Transverse colon (tissue), 4 donors: ENCODE data around the gene PHYHD1. TPM values are rescaled to one million over a fixed set of nuclear protein-coding genes. Genes with fewer than 3 reads are reported as not detected.
A peak's percentile ranks its signal among the peaks of the same experiment; 100 is the strongest.

ENCODE experiments used
- DNase-seq: peaks from one replicate; pipeline ENCODE4 v3.0.0-alpha.2; 2019
- H3K27ac ChIP-seq, 4 donors: fragments of 200-600 bp; sonication (generic); 2 replicates each; pipeline ENCODE4 v1.5.1; 2016 to 2018; ENCODE audit warnings: inconsistent platforms in 4 of 4
- H3K27me3 ChIP-seq: fragments of 200-600 bp; sonication (generic); 2 replicates; pipeline ENCODE4 v1.5.1; 2017; ENCODE audit warnings: inconsistent platforms
- H3K36me3 ChIP-seq, 4 donors: fragments of 200-600 bp; sonication (generic); 2 replicates each; pipeline ENCODE4 v1.5.1; 2017 to 2019; ENCODE audit warnings: inconsistent platforms in 4 of 4
- H3K4me1 ChIP-seq, 4 donors: fragments of 200-600 bp; sonication (generic); 2 replicates each; pipeline ENCODE4 v1.5.1; 2017 to 2020; ENCODE audit warnings: inconsistent platforms in 4 of 4
- H3K4me3 ChIP-seq, 4 donors: fragments of 200-600 bp; sonication (generic); 1 replicate in 1 of 4; 2 replicates in 3 of 4; pipeline versions ENCODE4 v1.5.1 to v1.6.1; 2017 to 2019; ENCODE audit warnings: inconsistent platforms in 4 of 4
- H3K9me3 ChIP-seq, 2 donors: fragments of 200-600 bp; sonication (generic); 2 replicates each; pipeline ENCODE4 v1.5.1; 2017 to 2019; ENCODE audit warnings: inconsistent platforms in 2 of 2
- CTCF ChIP-seq, 5 experiments: fragments of 200-600 bp in 3 of 5; fragments of 450-650 bp in 2 of 5; sonication (generic) in 3 of 5; IDR thresholded peaks; 1 replicate in 2 of 5; 2 replicates in 3 of 5; pipeline ENCODE4 v1.5.1; 2016 to 2017; ENCODE audit warnings: antibody characterized with exemption in 5 of 5, inconsistent platforms in 3 of 5, mild to moderate bottlenecking in 2 of 5, moderate library complexity in 1 of 5
- EP300 ChIP-seq: sonication (generic); formaldehyde crosslinking; IDR thresholded peaks from one replicate; pipeline ENCODE4 v1.6.1; 2017; ENCODE audit warnings: antibody characterized with exemption, low read depth
- POLR2A ChIP-seq: fragments of 450-650 bp; IDR thresholded peaks from one replicate; pipeline ENCODE4 v1.6.1; 2016; ENCODE audit warnings: antibody characterized with exemption, mild to moderate bottlenecking, moderate library complexity
- POLR2AphosphoS5 ChIP-seq, 3 donors: sonication (generic); formaldehyde crosslinking; IDR thresholded peaks; one replicate each; pipeline ENCODE4 v1.6.1; 2016; ENCODE audit warnings: antibody characterized with exemption in 3 of 3
- WGBS, 2 donors: methylation state at CpG; one replicate each; pipeline ENCODE4 v1.1.5; 2018; ENCODE audit warnings: low coverage in 1 of 2; 5-methylcytosine and 5-hydroxymethylcytosine counted together
- in situ Hi-C, 4 donors: fragments of 200-750 bp; cut with MboI; loops; one replicate each; pipeline versions ENCODE4 v1.15.0 to v1.15.1; 2017; ENCODE audit warnings: low sequenced_read_pairs in 3 of 4, low pct_ligation_motif_present in 1 of 4, low pct_unique_long_range_greater_than_20kb in 1 of 4
- intact Hi-C: fragments of 100-400 bp; cut with DNase I; formaldehyde crosslinking; loops from one replicate; pipeline ENCODE4 v1.15.1; 2023; ENCODE audit warnings: low total_unique reads
- total RNA-seq, 4 donors: library from RNA; depleted of rRNA; stranded (reverse); fragments of >200 nt; gene quantifications; one replicate each; pipeline ENCODE4 v1.1.0, GENCODE V29; 2016

The PHYHD1 gene
- total RNA-seq, 4 donors from 2014 or later, result 3.2 to 22.4 (median 5.5) TPM

GRCh38 chr9:128901822-128902221 is 19.0 kb upstream of the PHYHD1 start:
- WGBS, 2 donors, result 76% methylated on average over 5 of the region's 5 CpGs; no CpG with 5 or more reads in 1 of the 2 donors
- in situ Hi-C loops (no loop called here), intact Hi-C loops (no loop called here)
- H3K4me1 ChIP-seq, result peaks cover 21 to 41% (median 22%) of the 10 kb centered on the region in 4 donors
- no peak overlapping the region for H3K4me3 ChIP-seq
- H3K36me3 ChIP-seq, result peaks cover 0 to 6% (median 3%) of the 10 kb centered on the region in 4 donors
- H3K27me3 ChIP-seq, result no peaks in the 10 kb centered on the region
- no peak for DNase-seq
- TF ChIP-seq EP300, result no peak
- no peak for TF ChIP-seq CTCF (IDR thresholded peaks at IDR 0.05)
- TF ChIP-seq POLR2A, result no peak
- no peak for TF ChIP-seq POLR2AphosphoS5 (IDR thresholded peaks at IDR 0.05)
- no peaks in the 10 kb centered on the region for H3K9me3 ChIP-seq
- peak overlapping the region; percentile 65 to 83 (median 73) for H3K27ac ChIP-seq

GRCh38 chr9:128902351-128903078 is 18.3 kb upstream of the PHYHD1 start:
- no peak overlapping the region for H3K4me3 ChIP-seq
- 43 to 47% methylated on average over 4 to 21 of the region's 23 CpGs for WGBS, 2 donors
- no peaks in the 10 kb centered on the region for H3K27me3 ChIP-seq
- H3K36me3 ChIP-seq, result peaks cover 0 to 4% (median 0%) of the 10 kb centered on the region in 4 donors
- intact Hi-C loops, result no loop called here
- peaks cover 21 to 41% (median 22%) of the 10 kb centered on the region in 4 donors for H3K4me1 ChIP-seq
- H3K27ac ChIP-seq, result peak overlapping the region; percentile 65 to 83 (median 73)
- in situ Hi-C loops, result no loop called here
- DNase-seq, result peak; percentile 86
- peak; percentile 42 to 80 (median 71) for TF ChIP-seq POLR2AphosphoS5 (IDR thresholded peaks at IDR 0.05)
- peak; percentile 78 for TF ChIP-seq POLR2A
- no peak for TF ChIP-seq CTCF (IDR thresholded peaks at IDR 0.05)
- no peak for TF ChIP-seq EP300
- no peaks in the 10 kb centered on the region for H3K9me3 ChIP-seq

GRCh38 chr9:128903079-128903461 is 17.7 kb upstream of the PHYHD1 start:
- WGBS, 2 donors, result 80 to 100% methylated on average over 1 to 2 of the region's 2 CpGs
- Histone ChIP-seq H3K27me3 (no peaks in the 10 kb centered on the region), H3K27ac (peak overlapping the region; percentile 65 to 83 (median 73)), H3K9me3 (no peaks in the 10 kb centered on the region), H3K36me3 (peaks cover 0 to 9% (median 1%) of the 10 kb centered on the region in 4 donors), H3K4me1 (peaks cover 21 to 41% (median 22%) of the 10 kb centered on the region in 4 donors), H3K4me3 (no peak overlapping the region)
- in situ Hi-C loops (no loop called here), intact Hi-C loops (no loop called here)
- no peak for TF ChIP-seq POLR2AphosphoS5 (IDR thresholded peaks at IDR 0.05)
- DNase-seq, result no peak

GRCh38 chr9:128903871-128904620 is 16.7 kb upstream of the PHYHD1 start:
- Histone ChIP-seq H3K4me1 (peaks cover 16 to 33% (median 20%) of the 10 kb centered on the region in 4 donors), H3K9me3 (no peaks in the 10 kb centered on the region), H3K4me3 (no peak overlapping the region), H3K36me3 (peaks cover 0 to 18% (median 6%) of the 10 kb centered on the region in 4 donors), H3K27me3 (no peaks in the 10 kb centered on the region), H3K27ac (peak overlapping the region in 1 of 4 donors; percentile 83)
- no peak for DNase-seq
- WGBS, 2 donors, result 90 to 92% methylated on average over 7 to 10 of the region's 10 CpGs
- in situ Hi-C loops (no loop called here), intact Hi-C loops (no loop called here)
- TF ChIP-seq POLR2AphosphoS5 (IDR thresholded peaks at IDR 0.05) (no peak), EP300 (no peak), POLR2A (no peak), CTCF (IDR thresholded peaks at IDR 0.05) (no peak)
